ENCODE results near the gene REM2.

DNA sequence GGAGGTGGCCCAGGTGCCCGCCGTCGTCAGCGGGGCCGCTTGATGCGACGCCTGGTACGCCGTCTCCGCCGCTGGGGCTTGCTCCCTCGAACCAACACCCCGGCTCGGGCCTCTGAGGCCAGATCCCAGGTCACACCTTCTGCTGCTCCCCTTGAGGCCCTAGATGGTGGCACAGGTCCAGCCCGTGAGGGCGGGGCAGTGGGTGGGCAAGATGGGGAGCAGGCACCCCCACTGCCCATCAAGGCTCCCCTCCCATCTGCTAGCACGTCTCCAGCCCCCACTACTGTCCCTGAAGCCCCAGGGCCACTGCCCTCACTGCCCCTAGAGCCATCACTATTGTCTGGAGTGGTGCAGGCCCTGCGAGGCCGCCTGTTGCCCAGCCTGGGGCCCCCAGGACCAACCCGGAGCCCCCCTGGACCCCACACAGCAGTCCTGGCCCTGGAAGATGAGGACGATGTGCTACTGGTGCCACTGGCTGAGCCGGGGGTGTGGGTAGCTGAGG lies 6.0 kb upstream of the REM2 start:
- TF ChIP-seq EZH2 (IDR thresholded peaks at IDR 0.05; ENCODE audit: low read depth) = no peak
- TF ChIP-seq, protein P1, sequence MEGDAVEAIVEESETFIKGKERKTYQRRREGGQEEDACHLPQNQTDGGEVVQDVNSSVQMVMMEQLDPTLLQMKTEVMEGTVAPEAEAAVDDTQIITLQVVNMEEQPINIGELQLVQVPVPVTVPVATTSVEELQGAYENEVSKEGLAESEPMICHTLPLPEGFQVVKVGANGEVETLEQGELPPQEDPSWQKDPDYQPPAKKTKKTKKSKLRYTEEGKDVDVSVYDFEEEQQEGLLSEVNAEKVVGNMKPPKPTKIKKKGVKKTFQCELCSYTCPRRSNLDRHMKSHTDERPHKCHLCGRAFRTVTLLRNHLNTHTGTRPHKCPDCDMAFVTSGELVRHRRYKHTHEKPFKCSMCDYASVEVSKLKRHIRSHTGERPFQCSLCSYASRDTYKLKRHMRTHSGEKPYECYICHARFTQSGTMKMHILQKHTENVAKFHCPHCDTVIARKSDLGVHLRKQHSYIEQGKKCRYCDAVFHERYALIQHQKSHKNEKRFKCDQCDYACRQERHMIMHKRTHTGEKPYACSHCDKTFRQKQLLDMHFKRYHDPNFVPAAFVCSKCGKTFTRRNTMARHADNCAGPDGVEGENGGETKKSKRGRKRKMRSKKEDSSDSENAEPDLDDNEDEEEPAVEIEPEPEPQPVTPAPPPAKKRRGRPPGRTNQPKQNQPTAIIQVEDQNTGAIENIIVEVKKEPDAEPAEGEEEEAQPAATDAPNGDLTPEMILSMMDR (conservative IDR thresholded peaks at IDR 0.05) = no peak

Measured in PC-9 (cell line).